Psoas muscle (tissue), 8 donors: ENCODE data around the gene RNF180. TPM values are rescaled to one million over a fixed set of nuclear protein-coding genes. Genes with fewer than 3 reads are reported as not detected.
"Not testable (repeated sequence)": the region's sequence is repeated elsewhere in the genome, so short reads cannot be mapped to it uniquely, and the experiment has no call there.

ENCODE experiments used
- ATAC-seq, 4 donors: fragments of 200-7000 bp; cut with Tn5 transposase; one replicate each; pipeline ENCODE4 v1.9.1; 2020; ENCODE audit warnings: moderate library complexity in 3 of 4, mild to moderate bottlenecking in 2 of 4
- DNase-seq, 2 donors: peaks; one replicate each; pipeline ENCODE4 v3.0.0-alpha.2; 2020
- H3K27ac ChIP-seq: fragments of 200-600 bp; one replicate; pipeline ENCODE4 v1.8.0; 2022
- H3K27me3 ChIP-seq, 3 donors: fragments of 200-600 bp in 1 of 3; one replicate each; pipeline versions ENCODE4 v1.6.1 to v1.8.0; 2013 to 2022; ENCODE audit warnings: low read length in 2 of 3, mild to moderate bottlenecking in 2 of 3, moderate library complexity in 1 of 3; ENCODE audit not compliant: insufficient read depth in 3 of 3
- H3K36me3 ChIP-seq, 2 donors: fragments of 200-600 bp in 1 of 2; one replicate each; pipeline versions ENCODE4 v1.6.1 to v1.8.0; 2013 to 2022; ENCODE audit warnings: low read depth in 1 of 2, mild to moderate bottlenecking in 1 of 2, moderate library complexity in 1 of 2; ENCODE audit not compliant: insufficient read depth in 1 of 2
- H3K4me1 ChIP-seq: fragments of 200-600 bp; one replicate; pipeline ENCODE4 v1.8.0; 2022
- H3K4me3 ChIP-seq: fragments of 200-600 bp; one replicate; pipeline ENCODE4 v1.8.0; 2022; ENCODE audit warnings: mild to moderate bottlenecking
- H3K9me3 ChIP-seq: fragments of 200-600 bp; one replicate; pipeline ENCODE4 v1.8.0; 2022
- WGBS, 3 donors: extraction: QIAGEN DNeasy Blood & Tissue Kit; methylation state at CpG; one replicate each; pipeline versions ENCODE4 v1.1.6 to v1.1.7; 2013; 5-methylcytosine and 5-hydroxymethylcytosine counted together
- intact Hi-C, 2 donors: fragments of 100-400 bp; cut with DNase I; formaldehyde crosslinking; loops; one replicate each; pipeline versions ENCODE4 v1.11.0 to v1.14.2; 2022
- polyA plus RNA-seq, 3 donors: library from polyadenylated mRNA; stranded (reverse); fragments of 200-250 nt; gene quantifications; one replicate each; pipeline ENCODE4 v1.2.3, GENCODE V29; 2013
- total RNA-seq, 4 donors: library from RNA; stranded (reverse); fragmentation: NEBNext Ultra II Directional in 2 of 4; extraction: Animal tissue kit (Norgen Biotek cat#: 25700) in 2 of 4; gene quantifications; one replicate each; pipeline versions ENCODE4 v1.2.1 to v1.2.4, GENCODE V29; 2021 to 2023
- TF ChIP-seq, protein P1 (sequence below): fragments of 200-600 bp; IDR thresholded peaks from one replicate; pipeline ENCODE4 v1.8.0; 2022; ENCODE audit warnings: antibody characterized with exemption
- donor health status: healthy with polysubstance abuse.
- donor health status: DM: no; HTN: no; CAD: no; lungs with moderate emphysema.
- donor health status: Bipolar disorder and iron deficiency.
- donor health status: healthy.
- donor health status: DM: yes; HTN: yes; CAD: no.
- donor health status: DM: no; HTN: no; CAD: no.
- donor health status: DM: no; HTN: no; CAD: no.
- donor health status: DM: yes; HTN: yes; CAD: no.

Gene RNF180
- total and polyA plus RNA-seq, 7 donors: 0.21 to 8.9 (median 4.6) TPM

GRCh38 chr5:64210866-64211265 is 45.2 kb downstream of the RNF180 start:
- H3K9me3 ChIP-seq: no peaks in the 10 kb centered on the region
- DNase-seq: no peak
- H3K27ac ChIP-seq: no peak overlapping the region
- H3K27me3 ChIP-seq: no peaks in the 10 kb centered on the region
- H3K4me3 ChIP-seq: no peak overlapping the region
- TF ChIP-seq, protein P1, sequence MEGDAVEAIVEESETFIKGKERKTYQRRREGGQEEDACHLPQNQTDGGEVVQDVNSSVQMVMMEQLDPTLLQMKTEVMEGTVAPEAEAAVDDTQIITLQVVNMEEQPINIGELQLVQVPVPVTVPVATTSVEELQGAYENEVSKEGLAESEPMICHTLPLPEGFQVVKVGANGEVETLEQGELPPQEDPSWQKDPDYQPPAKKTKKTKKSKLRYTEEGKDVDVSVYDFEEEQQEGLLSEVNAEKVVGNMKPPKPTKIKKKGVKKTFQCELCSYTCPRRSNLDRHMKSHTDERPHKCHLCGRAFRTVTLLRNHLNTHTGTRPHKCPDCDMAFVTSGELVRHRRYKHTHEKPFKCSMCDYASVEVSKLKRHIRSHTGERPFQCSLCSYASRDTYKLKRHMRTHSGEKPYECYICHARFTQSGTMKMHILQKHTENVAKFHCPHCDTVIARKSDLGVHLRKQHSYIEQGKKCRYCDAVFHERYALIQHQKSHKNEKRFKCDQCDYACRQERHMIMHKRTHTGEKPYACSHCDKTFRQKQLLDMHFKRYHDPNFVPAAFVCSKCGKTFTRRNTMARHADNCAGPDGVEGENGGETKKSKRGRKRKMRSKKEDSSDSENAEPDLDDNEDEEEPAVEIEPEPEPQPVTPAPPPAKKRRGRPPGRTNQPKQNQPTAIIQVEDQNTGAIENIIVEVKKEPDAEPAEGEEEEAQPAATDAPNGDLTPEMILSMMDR: no peak
- intact Hi-C loops: no loop called here
- no peaks in the 10 kb centered on the region for H3K4me1 ChIP-seq
- ATAC-seq: peak; percentile 56 to 79 (median 71)
- H3K36me3 ChIP-seq: peaks cover 0 to 10% of the 10 kb centered on the region in 2 donors

GRCh38 chr5:64213011-64213410 is 47.4 kb downstream of the RNF180 start:
- intact Hi-C loops: no loop called here
- no peak overlapping the region for H3K27ac ChIP-seq
- peaks cover 0 to 10% of the 10 kb centered on the region in 2 donors for H3K36me3 ChIP-seq
- no peak overlapping the region for H3K4me3 ChIP-seq
- no peak for ATAC-seq
- H3K9me3 ChIP-seq: no peaks in the 10 kb centered on the region
- no peaks in the 10 kb centered on the region for H3K4me1 ChIP-seq
- H3K27me3 ChIP-seq: no peaks in the 10 kb centered on the region
- no peak for DNase-seq
- WGBS, 3 donors: 78 to 88% (median 86%) methylated on average over 2 of the region's 2 CpGs
- TF ChIP-seq, protein P1: no peak

DNA sequence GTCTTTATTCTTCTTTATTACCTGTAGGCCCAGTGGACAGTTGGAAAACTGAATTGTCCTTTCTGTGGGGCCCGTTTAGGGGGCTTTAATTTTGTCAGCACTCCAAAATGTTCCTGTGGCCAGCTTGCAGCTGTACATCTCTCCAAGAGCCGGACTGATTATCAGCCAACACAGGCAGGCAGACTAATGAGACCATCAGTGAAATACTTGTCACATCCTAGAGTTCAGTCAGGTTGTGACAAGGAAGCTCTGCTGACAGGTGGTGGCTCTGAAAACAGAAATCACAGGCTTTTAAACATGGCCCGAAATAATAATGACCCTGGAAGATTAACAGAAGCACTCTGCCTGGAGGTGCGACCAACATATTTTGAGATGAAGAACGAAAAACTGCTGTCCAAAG is 47.9 kb downstream of the RNF180 start:
- no peak for ATAC-seq
- no peaks in the 10 kb centered on the region for H3K9me3 ChIP-seq
- DNase-seq: no peak
- TF ChIP-seq, protein P1: no peak
- intact Hi-C loops: no loop called here
- 52 to 59% (median 57%) methylated on average over 5 of the region's 5 CpGs for WGBS, 3 donors
- no peak overlapping the region for H3K4me3 ChIP-seq
- no peaks in the 10 kb centered on the region for H3K4me1 ChIP-seq
- no peak overlapping the region for H3K27ac ChIP-seq
- no peaks in the 10 kb centered on the region for H3K27me3 ChIP-seq
- H3K36me3 ChIP-seq: peaks cover 0 to 10% of the 10 kb centered on the region in 2 donors

- H3K36me3 ChIP-seq: peaks cover 0 to 10% of the 10 kb centered on the region in 2 donors
- intact Hi-C loops: loop anchor here in 1 of 2 donors (1.0 kb wide), 1 partner anchor 16 kb away; no protein-coding TSS in a partner anchor
- 84 to 86% (median 84%) methylated on average over 3 of the region's 3 CpGs for WGBS, 3 donors
- TF ChIP-seq, protein P1: no peak
- no peaks in the 10 kb centered on the region for H3K27me3 ChIP-seq
- no peak for ATAC-seq
- no peak overlapping the region for H3K27ac ChIP-seq
- H3K4me3 ChIP-seq: no peak overlapping the region
- H3K4me1 ChIP-seq: no peaks in the 10 kb centered on the region
- no peak for DNase-seq
- no peaks in the 10 kb centered on the region for H3K9me3 ChIP-seq
These were observed 48.5 kb downstream of the RNF180 start for GRCh38 chr5:64214132-64214531.

DNA sequence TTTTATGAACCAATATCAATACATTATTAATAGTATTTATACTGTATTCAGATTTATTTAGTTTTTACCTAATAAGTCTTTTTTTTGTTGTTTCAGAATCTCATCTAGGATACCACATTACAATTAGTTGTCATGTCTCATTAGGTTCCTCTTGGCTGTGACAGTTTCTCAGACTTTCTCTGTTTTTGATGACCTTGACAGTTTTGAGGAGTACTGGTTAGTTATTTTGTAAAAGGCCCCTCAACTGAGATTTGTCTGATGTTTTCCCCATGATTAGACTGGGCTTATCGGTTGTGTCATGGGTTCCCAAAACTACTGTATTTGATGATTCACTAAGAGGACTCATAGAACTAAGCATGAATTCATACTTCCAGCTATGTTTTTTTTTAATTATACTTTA is 56.3 kb downstream of the RNF180 start:
- no peak for ATAC-seq
- WGBS, 3 donors: 94 to 100% (median 100%) methylated on average over 1 of the region's 1 CpG
- intact Hi-C loops: no loop called here
- Histone ChIP-seq H3K4me1 (no peaks in the 10 kb centered on the region), H3K36me3 (no peaks in the 10 kb centered on the region), H3K27me3 (no peaks in the 10 kb centered on the region), H3K9me3 (no peaks in the 10 kb centered on the region), H3K4me3 (no peak overlapping the region), H3K27ac (no peak overlapping the region)
- TF ChIP-seq, protein P1: no peak
- no peak for DNase-seq

- intact Hi-C loops: loop anchor here in 1 of 2 donors (5.0 kb wide), 1 partner anchor 222 kb away; no protein-coding TSS in a partner anchor
- H3K4me1 ChIP-seq, H3K9me3 ChIP-seq, ATAC-seq, H3K36me3 ChIP-seq, H3K27me3 ChIP-seq, H3K27ac ChIP-seq, H3K4me3 ChIP-seq: not testable (repeated sequence)
- DNase-seq: peak in 1 of 2 donors; percentile 38
- WGBS, 3 donors: 96 to 98% (median 98%) methylated on average over 44 to 50 of the region's 50 CpGs
These were observed 59.8 kb downstream of the RNF180 start for GRCh38 chr5:64225286-64225981.

- not testable (repeated sequence) for H3K27me3 ChIP-seq, H3K4me1 ChIP-seq, H3K9me3 ChIP-seq, ATAC-seq, H3K4me3 ChIP-seq, H3K36me3 ChIP-seq, H3K27ac ChIP-seq
- 94 to 97% (median 97%) methylated on average over 7 of the region's 7 CpGs for WGBS, 3 donors
- intact Hi-C loops: loop anchor here in 1 of 2 donors (5.0 kb wide), 1 partner anchor 220 kb away; no protein-coding TSS in a partner anchor
- DNase-seq: peak in 1 of 2 donors; percentile 34
These were observed 61.5 kb downstream of the RNF180 start for GRCh38 chr5:64227131-64227537.
